ENCODE data around the gene CTIF.
"Not testable (repeated sequence)": the region's sequence is repeated elsewhere in the genome, so short reads cannot be mapped to it uniquely, and the experiment has no call there.

CTIF gene

DNA sequence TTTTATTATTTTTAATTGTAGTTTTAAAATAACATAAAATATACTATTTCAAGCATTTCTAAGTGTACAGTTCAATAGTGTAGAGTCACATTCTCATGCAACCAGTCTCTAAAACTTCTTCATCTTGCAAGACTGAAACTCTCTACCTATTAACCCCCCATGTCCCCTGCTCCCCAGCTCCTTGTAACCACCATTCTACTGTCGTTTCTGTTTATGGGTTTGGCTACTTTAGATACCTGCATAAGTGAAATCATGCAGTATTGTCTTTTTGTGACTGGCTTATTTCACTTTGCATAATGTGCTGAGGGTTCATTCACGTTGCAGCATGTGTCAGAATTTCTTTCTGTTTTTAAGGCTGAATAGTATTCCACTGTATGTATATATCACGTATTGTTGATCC, 272.6 kb downstream of the CTIF start:
- no peak for DNase-seq (ENCODE audit: extremely low read depth, low read depth)
- no peak overlapping the region for H3K4me3 ChIP-seq (replicated peaks; ENCODE audit: low read depth, low read length)
- TF ChIP-seq CTCF (IDR thresholded peaks at IDR 0.05; ENCODE audit: low read depth, low read length, missing control alignments) = no peak

- not testable (repeated sequence) for DNase-seq (ENCODE audit: extremely low read depth, low read depth)
Measured at GRCh38 chr18:48811977-48812451, 273.2 kb downstream of the CTIF start.

DNA sequence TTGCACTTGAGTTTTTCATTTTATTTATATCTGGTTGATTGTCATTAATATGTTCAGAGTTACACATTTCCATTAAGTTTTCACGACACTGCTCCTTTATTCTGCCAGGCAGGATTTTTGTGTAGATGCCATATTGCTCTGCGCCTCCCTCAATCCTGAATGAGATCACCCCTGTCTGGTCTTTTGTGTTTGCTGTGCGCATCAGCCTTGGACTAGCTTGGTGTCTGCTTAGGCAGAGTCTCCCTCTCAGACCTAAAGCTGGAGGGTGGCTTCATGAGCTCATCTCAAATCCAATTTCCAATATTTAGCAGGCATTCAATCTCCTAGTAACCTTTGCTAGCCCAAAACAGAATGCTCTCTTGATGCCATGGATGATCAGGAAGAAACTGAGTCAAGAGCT, 274.5 kb downstream of the CTIF start:
- TF ChIP-seq CTCF (IDR thresholded peaks at IDR 0.05; ENCODE audit: low read depth, low read length, missing control alignments) = no peak
- no peak for DNase-seq (ENCODE audit: extremely low read depth, low read depth)
- no peak overlapping the region for H3K4me3 ChIP-seq (replicated peaks; ENCODE audit: low read depth, low read length)

More at GRCh38 chr18:48811977-48812451, 273.2 kb downstream of the CTIF start:
- not testable (repeated sequence) for H3K4me3 ChIP-seq (replicated peaks; ENCODE audit: low read depth, low read length)

DNA sequence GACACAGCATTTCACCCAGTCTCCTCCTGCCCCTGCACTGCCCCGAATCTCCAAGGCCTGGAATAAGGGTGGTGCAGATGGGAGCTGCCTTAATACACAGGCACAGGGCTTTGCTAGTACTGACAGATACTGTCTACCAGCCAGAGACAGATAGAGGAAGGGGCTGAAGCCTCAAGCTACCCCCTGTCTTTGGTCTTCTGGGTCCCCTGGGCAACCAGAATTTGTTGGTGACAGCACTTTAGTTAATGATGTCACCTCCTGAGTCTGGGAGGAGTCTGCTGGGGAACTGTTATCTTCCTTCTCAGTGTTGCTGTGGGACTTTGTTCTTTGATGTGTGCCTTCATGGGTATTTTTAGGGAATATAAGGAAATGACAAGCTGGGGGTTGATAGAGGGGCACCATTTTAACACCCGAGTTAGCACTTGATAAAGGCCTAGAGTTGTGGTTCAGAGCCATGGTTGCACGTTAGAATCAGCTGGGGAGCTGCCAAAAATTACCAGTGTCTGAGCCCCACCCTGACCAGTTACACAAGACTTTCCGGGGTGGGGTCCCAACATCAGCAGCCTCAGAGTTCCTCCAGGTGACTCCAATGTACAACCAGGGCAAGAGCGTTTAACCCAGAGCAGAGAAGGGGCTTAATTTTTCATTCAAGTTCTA, 275.1 kb downstream of the CTIF start:
- no peak overlapping the region for H3K4me3 ChIP-seq (replicated peaks; ENCODE audit: low read depth, low read length)
- no peak for DNase-seq (ENCODE audit: extremely low read depth, low read depth)
- TF ChIP-seq CTCF (IDR thresholded peaks at IDR 0.05; ENCODE audit: low read depth, low read length, missing control alignments) = no peak

DNA sequence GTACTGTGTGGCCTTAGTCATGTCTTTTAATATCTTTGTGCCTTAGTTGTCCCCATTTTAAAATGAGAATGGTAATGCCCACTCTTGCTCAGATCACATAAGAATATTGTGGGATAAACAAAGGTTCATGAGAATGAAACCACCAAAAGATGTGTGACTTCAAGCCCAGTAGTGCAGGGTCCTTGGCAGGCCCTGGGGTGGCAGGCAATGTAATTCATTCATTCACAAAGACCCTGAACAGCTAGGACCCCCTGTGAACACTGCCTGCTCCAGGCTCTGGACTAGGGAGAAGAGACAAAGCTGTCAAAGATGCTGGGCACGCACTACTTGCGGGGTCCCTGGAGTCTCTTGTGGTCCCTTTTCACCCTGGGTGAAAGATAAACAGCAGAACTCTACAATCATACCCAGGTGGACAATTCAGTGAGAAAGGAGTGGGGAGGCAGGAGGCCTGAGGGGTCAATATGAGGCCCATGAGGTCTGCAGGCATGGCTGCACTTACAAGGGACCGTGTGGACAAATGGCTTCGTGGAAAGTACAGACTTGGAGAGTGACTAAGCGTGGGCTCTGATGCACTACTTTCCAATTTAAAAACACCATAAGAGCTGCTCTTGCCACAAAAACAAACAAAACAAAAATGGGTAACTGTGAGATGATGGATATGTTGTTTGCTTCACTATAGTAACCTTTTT, 275.8 kb downstream of the CTIF start:
- no peak for TF ChIP-seq CTCF (IDR thresholded peaks at IDR 0.05; ENCODE audit: low read depth, low read length, missing control alignments)
- no peak overlapping the region for H3K4me3 ChIP-seq (replicated peaks; ENCODE audit: low read depth, low read length)

DNA sequence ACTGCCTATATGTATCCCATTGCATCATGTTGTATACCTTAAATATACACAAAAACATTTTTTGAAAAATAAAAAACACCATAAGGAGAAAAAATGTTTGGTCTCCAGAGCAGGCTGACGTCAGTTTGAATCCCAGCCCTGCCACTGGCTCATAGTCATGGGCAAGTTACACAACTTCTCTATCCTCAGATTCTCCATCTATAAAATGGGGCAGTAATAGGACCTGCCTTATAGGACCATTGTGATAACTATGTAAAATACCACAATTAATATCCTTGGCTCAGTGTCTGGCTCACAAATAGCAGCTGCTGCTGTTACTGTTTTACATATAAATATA, 276.3 kb downstream of the CTIF start:
- no peak overlapping the region for H3K4me3 ChIP-seq (replicated peaks; ENCODE audit: low read depth, low read length)
- DNase-seq (ENCODE audit: extremely low read depth, low read depth) = no peak
- no peak for TF ChIP-seq CTCF (IDR thresholded peaks at IDR 0.05; ENCODE audit: low read depth, low read length, missing control alignments)

More for the DNA sequence above, 275.8 kb downstream of the CTIF start:
- DNase-seq (ENCODE audit: extremely low read depth, low read depth) = no peak

DNA sequence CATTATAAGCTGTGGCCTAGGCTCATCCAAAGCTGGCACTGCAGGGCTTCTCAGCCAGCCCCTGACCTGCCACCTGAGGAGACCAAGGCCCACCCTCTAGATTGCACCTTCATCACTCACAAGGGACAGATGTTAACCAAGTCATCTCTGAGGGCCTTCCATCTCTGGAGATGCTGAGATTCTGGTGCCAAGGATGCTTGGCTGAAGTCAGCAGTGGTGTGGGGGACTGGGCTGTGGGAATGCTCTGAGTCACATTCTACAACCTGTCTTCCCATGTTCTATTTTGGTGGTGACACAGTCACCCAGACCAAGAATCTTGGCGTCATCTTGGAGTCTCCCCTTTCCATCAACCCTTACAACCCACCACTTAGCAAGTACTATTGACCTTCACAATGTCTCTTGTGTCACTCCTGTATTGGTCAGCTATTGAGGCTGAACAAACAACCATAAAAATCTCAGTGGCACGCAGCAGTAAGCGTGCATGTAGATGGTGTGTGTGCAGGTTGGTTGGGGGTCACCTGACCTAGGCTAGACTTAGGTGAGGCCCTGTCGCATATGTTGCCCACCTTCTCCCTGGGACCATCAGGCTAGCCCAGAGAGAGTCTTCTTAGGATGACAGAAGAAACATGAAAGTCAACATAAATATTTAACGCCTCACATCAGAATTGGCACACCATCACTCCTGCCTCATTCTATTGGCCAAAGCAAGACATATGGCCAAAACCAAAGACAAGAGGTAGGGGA, 276.9 kb downstream of the CTIF start:
- DNase-seq (ENCODE audit: extremely low read depth, low read depth) = no peak
- no peak for TF ChIP-seq CTCF (IDR thresholded peaks at IDR 0.05; ENCODE audit: low read depth, low read length, missing control alignments)
- H3K4me3 ChIP-seq (replicated peaks; ENCODE audit: low read depth, low read length) = no peak overlapping the region

All from HFF-Myc (cell line).